Measurements from ENCODE around the gene ATPAF1.
A peak's percentile ranks its signal among the peaks of the same experiment; 100 is the strongest.

The ATPAF1 gene

GRCh38 chr1:46616277-46617107 is 51.7 kb downstream of the ATPAF1 start, which contains the start of gene MOB3C:
TSS of gene MOB3C (minus strand) at chr1:46616811. CDS start at chr1:46613321, 3,490 bp downstream.
- peak; percentile 31 to 52 (median 40) for DNase-seq (ENCODE audit: low read depth in 4 of 4, low spot score in 1 of 4)

- no peak for DNase-seq (ENCODE audit: low read depth in 4 of 4, low spot score in 1 of 4)
Observed at GRCh38 chr1:46615735-46616134, 52.4 kb downstream of the ATPAF1 start.

- no peak for DNase-seq (ENCODE audit: low read depth in 4 of 4, low spot score in 1 of 4)
Observed at GRCh38 chr1:46615088-46615487, 53.1 kb downstream of the ATPAF1 start.

- no peak for DNase-seq (ENCODE audit: low read depth in 4 of 4, low spot score in 1 of 4)
Observed at GRCh38 chr1:46614604-46614984, 53.6 kb downstream of the ATPAF1 start.

- DNase-seq (ENCODE audit: low read depth in 4 of 4, low spot score in 1 of 4): no peak
Observed at GRCh38 chr1:46613661-46614603, 54.2 kb downstream of the ATPAF1 start.

- no peak for DNase-seq (ENCODE audit: low read depth in 4 of 4, low spot score in 1 of 4)
Observed at GRCh38 chr1:46612937-46613660, 55.1 kb downstream of the ATPAF1 start.

- no peak for DNase-seq (ENCODE audit: low read depth in 4 of 4, low spot score in 1 of 4)
Observed at GRCh38 chr1:46611691-46612221, 56.4 kb downstream of the ATPAF1 start.

- DNase-seq (ENCODE audit: low read depth in 4 of 4, low spot score in 1 of 4): no peak
Observed at GRCh38 chr1:46607345-46608130, 60.6 kb downstream of the ATPAF1 start.

GRCh38 chr1:46606255-46606965 is 61.8 kb downstream of the ATPAF1 start:
- DNase-seq (ENCODE audit: low read depth in 4 of 4, low spot score in 1 of 4): no peak

GRCh38 chr1:46605232-46605631 is 62.9 kb downstream of the ATPAF1 start:
- no peak for DNase-seq (ENCODE audit: low read depth in 4 of 4, low spot score in 1 of 4)

GRCh38 chr1:46603858-46604549 is 64.2 kb downstream of the ATPAF1 start, which contains the start of gene MKNK1:
TSS of gene MKNK1 (minus strand) at chr1:46604268. CDS start at chr1:46583327, 20,941 bp downstream.
- DNase-seq (ENCODE audit: low read depth in 4 of 4, low spot score in 1 of 4): peak; percentile 97 to 98 (median 98)

- no peak for DNase-seq (ENCODE audit: low read depth in 4 of 4, low spot score in 1 of 4)
Observed at GRCh38 chr1:46603481-46603857, 64.7 kb downstream of the ATPAF1 start.

- DNase-seq (ENCODE audit: low read depth in 4 of 4, low spot score in 1 of 4): no peak
Observed at GRCh38 chr1:46601257-46602007, 66.7 kb downstream of the ATPAF1 start.

GRCh38 chr1:46599059-46599970 is 68.8 kb downstream of the ATPAF1 start:
- no peak for DNase-seq (ENCODE audit: low read depth in 4 of 4, low spot score in 1 of 4)

GRCh38 chr1:46596846-46597245 is 71.3 kb downstream of the ATPAF1 start:
- DNase-seq (ENCODE audit: low read depth in 4 of 4, low spot score in 1 of 4): no peak

GRCh38 chr1:46596036-46596435 is 72.1 kb downstream of the ATPAF1 start:
- no peak for DNase-seq (ENCODE audit: low read depth in 4 of 4, low spot score in 1 of 4)

- no peak for DNase-seq (ENCODE audit: low read depth in 4 of 4, low spot score in 1 of 4)
Observed at GRCh38 chr1:46595127-46595526, 73.0 kb downstream of the ATPAF1 start.
